Right kidney (tissue), 1 donor: ENCODE data around the gene IFT43.

Source experiments
- DNase-seq: peaks from one replicate; pipeline ENCODE4 v3.0.0-alpha.2; 2016

IFT43 gene

DNA sequence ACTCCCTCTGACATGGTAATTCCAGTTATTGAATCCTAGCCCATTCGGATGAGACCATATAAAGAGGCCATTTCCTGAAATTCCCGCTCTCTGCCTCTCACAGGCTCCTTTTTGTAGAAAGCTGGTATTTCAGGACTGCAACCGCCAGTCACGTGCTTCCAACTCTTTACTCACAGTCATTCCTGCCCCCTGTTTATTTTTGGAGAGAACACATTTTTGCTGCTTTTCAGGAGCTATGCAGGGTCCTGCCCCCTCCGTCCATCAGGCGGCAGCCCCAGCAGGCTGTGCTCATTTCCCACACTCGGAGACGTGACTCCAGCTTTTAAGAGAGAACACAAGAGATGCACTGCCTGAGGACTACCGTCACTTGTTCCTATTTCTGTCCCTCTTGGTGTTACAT, 26.8 kb downstream of the IFT43 start:
- DNase-seq: peak; percentile 28

DNA sequence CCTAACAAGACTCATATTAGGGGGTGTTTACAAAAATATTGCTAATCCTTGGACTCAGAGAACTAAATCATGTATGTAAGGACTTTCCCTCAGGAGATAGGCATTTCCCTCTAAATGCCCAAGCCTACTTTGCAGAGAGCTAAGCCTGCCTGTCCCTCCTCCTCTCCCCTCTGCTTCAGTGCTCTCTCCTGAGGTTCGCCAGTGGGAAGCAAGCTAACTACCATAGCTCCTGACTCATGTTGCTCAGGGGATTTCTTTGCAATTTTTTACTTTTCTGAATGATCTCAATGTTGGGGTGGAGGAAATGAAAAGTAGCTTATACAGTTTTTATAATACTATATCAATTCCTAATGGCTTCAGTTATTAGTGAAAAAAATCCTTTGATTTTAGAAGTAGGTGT, 29.6 kb downstream of the IFT43 start:
- DNase-seq: no peak

DNA sequence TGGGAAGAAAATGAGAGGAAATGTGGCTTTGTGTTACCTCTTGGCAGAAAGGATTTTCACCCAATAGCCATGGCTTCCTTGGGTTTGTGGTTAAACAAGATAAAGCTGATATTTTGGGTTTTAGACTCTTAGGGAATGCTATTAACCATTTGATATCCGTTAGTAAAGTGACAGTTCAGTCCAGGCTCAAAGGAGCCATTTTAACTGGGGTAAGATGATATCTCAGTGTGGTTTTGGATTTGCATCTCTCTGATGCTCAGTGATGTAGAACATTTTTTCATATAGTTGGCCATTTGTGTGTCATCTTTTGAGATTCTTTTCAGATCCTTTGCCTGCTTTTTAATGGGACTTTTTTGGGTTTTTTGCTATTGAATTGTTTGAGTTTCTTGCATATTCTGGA, 30.1 kb downstream of the IFT43 start:
- no peak for DNase-seq

DNA sequence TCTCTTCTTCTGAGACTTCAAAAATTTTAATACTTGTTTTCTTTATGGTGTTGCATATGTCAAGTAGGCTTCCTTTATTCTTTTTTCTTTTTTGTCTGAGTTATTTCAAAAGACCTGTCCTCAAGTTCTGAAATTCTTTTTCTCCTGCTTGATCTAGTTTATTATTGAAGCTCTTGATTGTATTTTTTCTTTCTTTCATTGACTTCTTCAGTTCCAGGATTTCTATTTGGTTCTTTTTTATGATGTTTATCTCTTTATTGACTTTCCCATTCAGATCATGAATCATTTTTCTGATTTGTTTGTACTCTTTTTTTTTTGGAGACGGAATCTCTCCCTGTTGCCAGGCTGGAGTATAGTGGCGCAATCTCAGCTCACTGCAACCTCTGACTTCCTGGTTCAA, 34.1 kb downstream of the IFT43 start:
- DNase-seq: no peak

DNA sequence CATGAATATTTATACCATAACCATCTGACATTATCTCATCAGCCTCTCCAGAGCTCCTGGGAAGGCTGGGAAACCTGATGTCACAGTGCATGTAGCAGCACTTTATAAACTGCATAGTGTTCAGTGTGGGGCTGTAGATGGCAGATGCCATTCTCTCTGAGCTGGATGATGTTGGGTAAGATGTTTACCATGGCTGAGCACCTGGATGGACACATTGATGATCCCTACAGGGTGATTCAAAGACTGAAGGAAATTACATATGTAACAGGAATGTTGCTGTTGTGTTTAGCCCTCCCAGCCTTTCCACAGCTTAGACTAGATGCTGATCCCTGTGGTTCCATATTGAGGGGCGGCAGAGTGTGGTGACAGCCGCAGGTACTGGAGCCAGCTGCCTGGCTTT, 37.4 kb downstream of the IFT43 start:
- DNase-seq: no peak

DNA sequence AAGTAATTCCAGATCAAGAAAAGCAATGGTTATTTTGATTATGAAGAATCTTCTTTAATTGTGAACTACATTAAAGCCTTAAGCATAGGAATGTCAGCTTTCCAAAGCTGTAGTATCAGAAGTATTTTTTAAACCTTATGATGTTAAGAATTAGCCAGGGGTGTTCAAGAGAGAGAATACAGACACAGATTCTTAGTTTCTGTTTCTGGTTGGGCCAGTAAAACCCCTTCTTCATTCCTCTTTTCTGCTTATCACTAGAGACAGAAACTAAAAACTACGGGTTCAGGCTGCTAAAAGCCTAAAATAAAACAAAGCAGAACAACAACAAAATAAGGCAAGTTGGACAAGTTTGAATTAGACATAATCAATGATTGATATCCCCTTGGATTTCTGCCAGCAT, 38.2 kb downstream of the IFT43 start:
- DNase-seq: no peak

DNA sequence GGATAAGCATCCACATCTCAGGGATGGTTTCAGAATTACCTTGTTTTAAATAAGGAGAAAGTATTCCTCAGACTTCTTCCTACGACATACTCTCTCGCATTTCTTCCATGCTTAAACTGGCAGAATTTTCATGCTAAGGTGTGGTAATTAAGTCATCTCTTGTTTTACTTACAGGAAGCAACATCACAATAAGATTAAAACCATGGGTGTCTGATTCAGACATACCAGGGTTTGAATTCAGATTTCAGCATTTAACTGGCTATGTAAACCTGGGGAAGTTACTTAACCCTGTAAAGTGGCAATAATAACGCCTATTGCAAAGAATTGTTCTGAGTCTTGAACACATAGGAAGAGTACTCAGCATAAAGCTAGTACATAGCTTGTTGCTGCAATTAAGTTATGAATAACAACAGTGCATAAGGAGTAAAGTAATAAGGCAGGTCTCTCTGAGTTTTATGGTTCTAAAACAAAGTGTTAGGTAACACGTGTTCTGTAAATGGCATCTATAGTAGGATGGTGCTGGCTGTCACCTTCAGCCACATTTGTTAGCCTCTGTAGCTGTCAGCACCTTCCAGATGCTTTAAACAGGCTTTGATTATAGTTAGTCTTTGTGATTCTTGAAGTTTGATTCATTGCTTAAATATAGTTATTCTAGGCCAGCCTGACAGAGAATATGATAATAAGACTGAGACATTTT, 38.8 kb downstream of the IFT43 start:
- no peak for DNase-seq

DNA sequence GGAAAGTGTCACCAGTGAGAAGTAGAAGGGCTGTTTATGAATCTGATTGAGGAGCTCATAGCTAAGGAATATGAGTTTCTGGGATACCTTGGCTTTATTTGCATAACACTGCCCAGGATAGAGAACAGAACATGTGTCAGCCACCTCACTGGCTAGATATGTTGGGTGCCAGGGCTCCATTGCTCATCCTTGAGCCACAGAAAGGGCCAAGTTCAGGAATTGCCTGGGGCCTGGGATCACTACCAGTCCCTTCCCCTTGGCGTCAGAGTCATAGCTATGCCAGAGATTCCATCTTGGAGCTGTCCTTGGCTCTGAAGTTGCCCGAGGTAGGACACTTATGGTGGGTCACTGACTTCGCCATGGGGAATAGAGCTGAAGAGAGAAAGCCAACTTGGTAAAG, 49.0 kb downstream of the IFT43 start:
- DNase-seq: no peak

DNA sequence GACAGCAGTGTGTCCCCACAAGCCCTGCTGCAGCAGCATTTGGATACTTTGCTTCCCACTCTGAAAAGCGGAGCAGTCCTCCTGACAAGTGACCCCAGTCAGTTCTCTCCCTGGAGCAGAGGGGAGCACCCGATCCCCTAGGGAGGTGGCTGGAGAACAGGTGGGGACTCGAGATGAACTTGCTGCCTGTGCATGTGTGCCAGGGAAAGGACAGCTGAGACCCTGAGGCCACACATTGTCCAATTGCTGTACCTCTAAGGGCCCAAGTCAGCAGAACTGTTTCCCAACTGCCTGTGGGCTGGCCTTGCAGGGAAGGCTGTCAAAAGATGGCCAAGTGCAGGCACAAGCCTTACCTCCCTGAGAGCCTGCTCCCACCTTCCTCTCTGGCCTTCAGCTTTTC, 55.1 kb downstream of the IFT43 start:
- DNase-seq: no peak

DNA sequence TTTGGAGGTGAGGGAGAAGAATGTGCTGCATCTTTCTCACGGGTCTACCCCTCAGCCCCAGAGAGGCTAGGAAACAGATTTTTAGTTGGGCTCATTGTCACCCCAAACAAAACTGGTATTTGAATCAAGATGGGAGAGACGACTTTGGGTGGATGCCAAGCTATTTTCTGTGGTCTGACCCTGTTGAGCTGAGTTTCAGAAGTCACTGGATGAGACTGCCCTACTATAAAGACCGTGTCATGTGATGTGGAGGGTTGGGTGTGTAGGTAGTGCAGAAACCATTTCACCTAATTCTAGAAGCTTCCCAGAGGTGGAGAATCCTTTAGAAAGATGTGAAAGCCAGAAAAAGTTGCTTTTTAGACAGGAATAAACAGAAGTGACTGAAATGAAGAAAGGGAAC, 60.2 kb downstream of the IFT43 start:
- no peak for DNase-seq

DNA sequence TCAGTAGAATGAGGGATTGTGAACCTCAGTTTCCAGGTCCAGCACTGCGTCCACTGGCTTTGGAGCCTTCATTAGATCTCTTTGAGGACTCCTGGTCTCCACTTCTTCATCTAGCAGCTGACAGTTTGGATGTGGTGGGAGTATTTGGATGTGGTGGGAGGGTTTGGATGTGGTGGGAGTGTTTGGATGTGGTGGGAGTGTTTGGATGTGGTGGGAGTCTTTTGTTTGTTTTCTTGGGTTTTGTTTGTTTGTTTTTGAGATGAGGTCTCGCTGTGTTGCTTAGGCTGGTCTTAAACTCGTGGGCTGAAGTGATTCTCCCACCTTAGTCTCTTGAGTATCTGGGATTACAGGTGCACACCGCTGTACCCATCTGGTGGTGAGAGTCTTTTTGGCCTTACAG, 64.7 kb downstream of the IFT43 start:
- DNase-seq: no peak

DNA sequence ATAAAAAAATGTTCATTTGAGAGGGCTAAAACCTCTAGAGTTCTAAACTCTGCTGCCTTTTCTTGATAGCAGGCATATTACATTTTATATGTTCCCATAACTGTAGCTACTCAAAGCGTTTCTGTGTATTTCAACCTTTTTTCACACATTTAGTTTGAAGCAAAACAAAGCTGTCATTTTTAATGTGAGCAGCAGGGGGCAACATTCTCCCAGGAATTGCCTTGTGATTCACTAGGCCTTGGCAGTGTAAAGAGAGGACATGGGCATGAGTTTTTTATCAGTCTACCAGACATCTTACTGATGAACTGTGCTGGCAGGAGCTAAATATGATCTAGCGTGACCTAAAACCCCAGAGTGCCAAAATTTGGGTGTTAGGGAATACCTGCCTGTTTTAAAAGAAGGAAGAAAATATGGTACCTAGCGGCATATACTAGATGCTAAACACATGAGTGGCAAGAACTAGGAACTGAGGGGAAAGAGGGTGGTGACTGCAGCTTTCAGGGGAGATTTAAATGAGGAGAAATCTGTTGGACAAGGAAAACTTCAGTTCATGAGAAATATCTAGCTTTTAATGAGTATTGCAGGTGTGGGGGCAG, 65.3 kb downstream of the IFT43 start:
- DNase-seq: peak; percentile 36

DNA sequence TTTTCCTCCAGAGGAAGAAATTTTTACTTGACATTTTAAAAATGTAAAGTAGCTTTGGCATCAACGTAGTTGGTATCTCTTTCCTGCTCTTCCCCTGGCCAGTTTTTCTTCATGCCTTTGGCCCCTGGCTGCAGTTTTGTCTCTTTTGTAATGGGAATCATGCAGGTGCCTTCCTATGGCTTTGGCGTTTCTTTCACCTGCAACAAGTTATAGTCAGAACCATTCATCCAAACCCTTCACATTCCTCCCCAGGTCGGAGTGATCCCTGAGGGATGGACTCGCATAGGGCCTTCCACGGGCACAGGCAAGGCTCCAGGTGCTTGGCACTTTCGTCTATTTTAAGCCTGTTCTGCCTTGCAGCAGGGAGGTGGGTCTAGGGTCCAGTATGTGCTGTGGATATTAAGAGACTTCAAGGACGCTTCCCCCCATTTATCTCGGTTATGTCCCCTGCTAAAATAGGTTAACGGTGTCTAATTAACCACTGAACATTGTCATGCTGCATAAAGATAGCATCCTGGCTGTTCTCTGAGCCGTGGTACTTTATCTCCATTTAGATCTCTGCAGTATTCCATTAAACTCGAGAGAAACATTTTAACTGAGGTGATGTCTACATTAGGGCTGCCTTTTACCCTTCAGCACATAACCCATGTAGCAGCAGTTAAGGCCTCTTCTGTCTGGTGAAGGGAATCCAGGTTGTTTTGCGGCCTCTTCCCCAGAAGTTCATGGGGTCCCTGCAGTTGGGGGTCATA, 66.3 kb downstream of the IFT43 start:
- no peak for DNase-seq

DNA sequence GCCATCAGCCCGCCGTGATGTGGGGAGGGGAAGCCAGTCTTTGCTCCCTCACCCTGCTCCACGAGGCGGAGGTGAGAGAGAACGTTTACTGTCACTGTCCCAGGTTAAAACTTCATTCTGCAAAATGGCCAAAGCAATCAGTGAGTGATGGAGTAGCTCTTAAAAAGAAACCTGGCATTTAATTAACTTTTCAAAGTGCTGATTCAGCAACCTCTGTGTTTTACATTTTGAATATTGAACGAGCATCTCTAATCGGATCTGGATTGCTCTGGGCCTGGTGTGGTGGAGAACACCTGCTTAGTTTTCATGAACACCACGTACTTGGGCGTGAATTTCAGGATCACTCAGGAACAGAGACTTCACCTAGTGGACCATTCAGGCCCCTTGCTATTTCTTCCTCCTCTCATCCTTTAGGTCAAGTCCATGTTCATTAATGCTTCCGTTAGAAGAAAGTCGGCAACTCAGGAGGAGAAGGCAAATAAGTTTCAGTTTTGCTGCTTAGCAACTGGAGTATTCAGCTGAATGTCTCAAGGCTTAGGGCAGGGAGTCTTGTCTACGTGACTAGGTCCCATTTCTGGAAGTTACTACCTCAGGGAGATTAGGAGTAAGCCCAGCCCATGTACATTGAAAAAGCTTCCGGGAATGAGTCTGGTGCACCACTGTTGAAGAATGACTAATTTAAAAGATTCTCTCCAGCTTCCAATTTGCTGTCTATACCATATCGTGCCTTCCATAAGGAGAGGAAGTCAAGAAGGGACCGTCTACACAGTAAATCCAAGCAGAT, 68.2 kb downstream of the IFT43 start:
- DNase-seq: no peak

DNA sequence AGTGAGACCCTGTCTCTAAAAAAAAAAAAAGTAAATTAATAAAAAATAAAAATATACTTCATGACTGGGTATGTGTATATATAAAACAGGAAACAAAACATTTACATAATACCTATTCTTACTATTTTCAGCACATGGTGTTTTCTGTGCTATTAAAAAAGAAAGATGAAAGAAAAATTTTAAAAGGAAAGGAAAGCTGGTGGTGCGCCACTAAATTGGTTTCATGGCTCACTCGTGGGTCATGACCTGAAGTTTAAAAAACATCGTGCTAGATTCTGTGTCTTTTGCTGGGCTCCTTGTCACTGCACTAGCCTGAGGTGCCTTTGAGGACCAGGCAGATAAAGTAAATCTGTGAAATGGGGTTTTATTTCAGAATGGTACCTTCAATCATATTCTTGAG, 69.8 kb downstream of the IFT43 start:
- no peak for DNase-seq

DNA sequence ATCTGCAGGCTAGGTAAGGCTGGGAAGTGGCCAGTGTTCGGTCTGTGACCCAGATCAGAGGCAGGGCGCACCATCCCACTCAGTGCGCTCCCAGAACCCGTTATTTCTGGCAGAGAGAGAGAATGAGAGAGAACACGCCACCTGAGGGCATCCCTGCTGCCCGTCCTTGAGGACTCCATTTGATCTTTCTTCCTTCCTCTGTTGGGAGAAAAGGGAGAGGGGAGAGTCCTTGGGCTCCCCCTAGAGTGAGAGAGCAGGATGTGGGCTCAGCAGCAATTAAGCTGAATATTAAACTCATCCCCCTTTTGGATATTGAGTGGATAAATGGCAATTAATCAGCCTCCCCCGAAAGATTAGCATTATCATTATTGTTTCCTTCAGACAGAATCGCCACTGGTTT, 70.6 kb downstream of the IFT43 start:
- no peak for DNase-seq

DNA sequence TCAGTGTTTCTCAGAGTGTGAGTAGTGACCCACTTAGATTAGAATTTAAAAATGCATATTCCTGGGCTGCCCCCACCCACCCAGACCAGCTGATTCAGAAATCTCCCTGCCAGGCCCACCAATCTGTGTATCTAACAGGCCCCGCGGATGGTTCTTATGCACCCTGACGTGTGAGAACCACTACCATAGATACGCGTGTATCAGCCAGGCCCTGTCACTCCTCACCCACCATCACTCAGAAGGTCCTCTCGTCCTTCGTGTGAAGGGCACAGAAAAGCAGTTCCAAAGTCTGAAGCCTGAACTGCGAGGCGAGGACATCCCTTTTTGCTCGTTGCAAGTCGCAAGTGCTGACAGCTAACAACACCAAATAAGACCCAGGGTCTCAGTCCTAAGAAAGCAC, 72.4 kb downstream of the IFT43 start:
- no peak for DNase-seq

DNA sequence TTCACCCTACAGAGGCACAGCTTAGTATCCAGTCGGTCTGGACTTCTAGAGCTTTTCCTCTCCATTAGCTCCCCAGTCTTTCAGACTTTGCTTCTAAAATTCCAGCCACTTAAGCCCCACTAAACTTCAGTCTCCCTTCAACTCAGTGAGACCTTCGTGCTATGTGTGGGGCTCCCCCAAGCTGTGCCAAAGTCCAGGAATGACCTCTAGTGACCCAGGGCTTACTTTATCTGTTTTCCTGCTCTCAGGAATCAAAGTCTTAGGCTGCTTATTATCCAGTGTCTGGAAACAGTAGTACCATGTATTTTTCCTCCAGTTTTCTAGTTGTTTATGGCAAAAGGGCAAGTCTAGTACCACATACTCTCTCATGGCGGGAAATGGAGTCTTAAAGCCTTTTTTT, 77.8 kb downstream of the IFT43 start:
- DNase-seq: no peak

DNA sequence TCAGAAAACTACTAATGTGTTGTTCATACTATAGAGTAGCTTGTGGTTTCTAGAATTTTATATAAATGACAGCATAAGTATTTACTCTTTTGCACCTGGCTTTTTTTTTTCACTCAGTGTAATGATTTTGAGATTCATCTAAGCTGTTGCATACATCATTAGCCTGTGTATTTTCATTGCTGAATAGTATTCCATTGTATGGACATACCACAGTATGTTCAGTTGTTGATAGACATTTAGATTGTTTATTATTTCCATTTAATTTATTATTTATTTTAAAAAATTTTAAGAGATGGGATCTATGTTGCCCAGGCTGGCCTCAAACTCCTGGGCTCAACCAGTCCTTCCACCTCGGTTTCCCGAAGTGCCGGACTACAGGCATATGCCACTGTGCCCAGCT, 80.0 kb downstream of the IFT43 start:
- no peak for DNase-seq

DNA sequence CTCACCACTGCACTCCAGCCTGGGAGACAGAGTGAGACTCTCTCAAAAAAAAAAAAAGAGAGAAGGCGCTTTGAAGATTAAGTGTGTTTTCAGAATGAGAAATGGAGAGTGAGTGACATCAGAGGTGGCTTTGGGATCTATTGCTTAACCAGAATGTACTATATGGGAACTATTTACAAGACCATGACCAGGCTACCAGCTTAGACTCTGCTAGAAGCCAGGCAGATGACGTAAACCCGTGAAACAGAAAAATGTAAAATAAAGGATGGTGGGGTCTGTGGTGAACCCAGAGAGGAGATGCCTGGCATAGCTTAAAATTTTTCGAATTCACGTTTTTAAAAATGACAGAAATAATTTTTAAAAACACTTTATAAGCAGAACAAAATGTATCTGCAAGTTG, 82.0 kb downstream of the IFT43 start:
- DNase-seq: no peak

DNA sequence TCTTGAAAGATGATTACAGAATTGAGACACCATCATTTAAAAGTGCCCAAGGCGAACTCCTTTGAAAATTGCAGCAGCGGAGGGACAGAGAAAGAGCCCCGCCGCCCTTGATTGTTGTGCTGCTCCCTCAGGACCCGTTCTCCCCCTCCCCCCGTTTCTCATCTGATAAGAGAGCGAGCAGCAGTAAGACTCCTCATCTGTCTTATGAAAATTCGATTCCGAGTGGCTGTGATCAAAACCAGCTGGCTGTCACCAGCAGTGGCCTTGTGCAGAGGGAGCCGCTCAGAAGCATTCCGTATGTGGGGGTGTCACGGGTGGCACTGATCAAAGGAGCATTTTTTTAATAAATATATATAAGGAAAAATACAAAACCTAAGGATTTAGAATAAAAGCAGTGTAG, 88.2 kb downstream of the IFT43 start:
- DNase-seq: no peak

DNA sequence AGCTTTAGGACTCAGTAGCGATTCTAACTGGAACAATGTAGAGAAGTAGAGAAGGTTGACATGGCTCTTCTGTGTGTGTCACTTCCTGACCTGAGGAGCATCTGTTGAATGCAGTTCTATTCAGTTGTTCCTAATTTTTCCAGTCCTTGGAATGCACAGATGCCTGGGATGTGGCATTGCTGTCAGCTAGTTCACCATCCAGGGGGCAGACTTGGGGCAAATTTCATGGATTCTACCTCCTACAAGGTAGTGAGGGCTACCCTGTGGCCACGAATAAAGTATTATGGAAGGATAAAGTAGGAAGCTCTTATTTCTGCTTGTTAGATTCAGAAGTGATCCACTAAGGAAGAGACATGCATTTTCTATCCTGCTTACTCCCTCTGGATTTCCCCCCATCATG, 91.8 kb downstream of the IFT43 start:
- no peak for DNase-seq

DNA sequence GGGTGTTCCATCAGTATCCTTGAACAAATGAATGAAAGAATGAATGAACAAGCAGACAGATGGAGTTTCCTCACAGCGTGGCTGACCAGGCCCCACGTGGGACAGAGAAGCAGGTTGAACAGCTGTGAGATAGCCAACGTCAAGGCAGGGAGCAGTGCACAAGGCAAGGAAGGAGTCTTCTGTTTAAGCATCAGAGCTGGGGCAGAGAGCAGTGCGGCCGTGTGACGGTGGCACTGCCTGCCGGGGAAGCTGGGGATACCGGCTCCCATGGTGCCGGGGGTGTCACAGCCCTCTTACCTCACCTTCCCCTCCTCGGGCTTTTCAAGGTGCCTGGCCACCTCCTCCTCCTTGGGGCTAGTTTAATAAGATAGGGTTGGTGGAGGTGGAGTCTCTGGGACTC, 92.9 kb downstream of the IFT43 start:
- DNase-seq: no peak
